Posterior vena cava (tissue), 2 donors: ENCODE data around the gene SLC44A4. TPM values are rescaled to one million over a fixed set of nuclear protein-coding genes. Genes with fewer than 3 reads are reported as not detected.
"Not testable (repeated sequence)": the region's sequence is repeated elsewhere in the genome, so short reads cannot be mapped to it uniquely, and the experiment has no call there.

Experiments used
- DNase-seq: peaks from one replicate; pipeline ENCODE4 v3.0.0-alpha.2; 2020; ENCODE audit warnings: low spot score
- intact Hi-C, 2 donors: fragments of 100-400 bp; cut with DNase I; formaldehyde crosslinking; loops; one replicate each; pipeline versions ENCODE4 v1.14.1 to v1.14.2; 2022 to 2023
- total RNA-seq, 2 donors: library from RNA; stranded (reverse); fragmentation: NEBNext Ultra II Directional; extraction: Animal tissue kit (Norgen Biotek cat#: 25700); gene quantifications; one replicate each; pipeline ENCODE4 v1.2.1, GENCODE V29; 2021
- donor health status: DM: yes; HTN: yes; CAD: no.
- donor health status: DM: yes; HTN: yes; CAD: no.

SLC44A4 gene
- total RNA-seq, 2 donors from 2014 or later, result 0.33 to 0.65 TPM

GRCh38 chr6:31884528-31885035, 5.8 kb upstream of the SLC44A4 start:
- DNase-seq, result no peak
- intact Hi-C loops, result no loop called here

GRCh38 chr6:31883676-31884075, 4.9 kb upstream of the SLC44A4 start:
- no peak for DNase-seq
- intact Hi-C loops, result no loop called here

GRCh38 chr6:31882344-31882743, 3.5 kb upstream of the SLC44A4 start:
- no peak for DNase-seq

GRCh38 chr6:31881136-31881859, 2.5 kb upstream of the SLC44A4 start:
- DNase-seq, result no peak
- intact Hi-C loops, result no loop called here

More at GRCh38 chr6:31882344-31882743, 3.5 kb upstream of the SLC44A4 start:
- intact Hi-C loops, result no loop called here

GRCh38 chr6:31880616-31881015, 1.8 kb upstream of the SLC44A4 start:
- intact Hi-C loops, result no loop called here

GRCh38 chr6:31879901-31880300, 1.1 kb upstream of the SLC44A4 start:
- no peak for DNase-seq
- intact Hi-C loops, result no loop called here

More at GRCh38 chr6:31880616-31881015, 1.8 kb upstream of the SLC44A4 start:
- DNase-seq, result no peak

GRCh38 chr6:31879143-31879542, 346 bp upstream of the SLC44A4 start:
- no peak for DNase-seq
- intact Hi-C loops, result no loop called here

- DNase-seq, result no peak
- intact Hi-C loops, result no loop called here
Measured at GRCh38 chr6:31878222-31878621, 575 bp downstream of the SLC44A4 start.

- intact Hi-C loops, result no loop called here
- DNase-seq, result no peak
Measured at GRCh38 chr6:31877651-31878161, 1.1 kb downstream of the SLC44A4 start.

GRCh38 chr6:31877125-31877650, 1.6 kb downstream of the SLC44A4 start:
- no peak for DNase-seq
- intact Hi-C loops, result no loop called here

GRCh38 chr6:31876357-31876756, 2.4 kb downstream of the SLC44A4 start:
- DNase-seq, result no peak
- intact Hi-C loops, result no loop called here

- intact Hi-C loops, result no loop called here
- DNase-seq, result no peak
Measured at GRCh38 chr6:31875877-31876276, 2.9 kb downstream of the SLC44A4 start.

GRCh38 chr6:31874836-31875572, 3.8 kb downstream of the SLC44A4 start:
- intact Hi-C loops, result no loop called here
- DNase-seq, result no peak

- intact Hi-C loops, result no loop called here
- DNase-seq, result no peak
Measured at GRCh38 chr6:31874084-31874670, 4.6 kb downstream of the SLC44A4 start.

- intact Hi-C loops, result no loop called here
Measured at GRCh38 chr6:31871046-31871659, 7.6 kb downstream of the SLC44A4 start.

GRCh38 chr6:31870385-31870921, 8.3 kb downstream of the SLC44A4 start:
- no peak for DNase-seq
- intact Hi-C loops, result loop anchor here in 1 of 2 donors (1.0 kb wide), 1 partner anchor 76 kb away; no protein-coding TSS in a partner anchor

More at GRCh38 chr6:31871046-31871659, 7.6 kb downstream of the SLC44A4 start:
- no peak for DNase-seq

GRCh38 chr6:31869343-31869742, 9.5 kb downstream of the SLC44A4 start:
- DNase-seq, result no peak
- intact Hi-C loops, result no loop called here

GRCh38 chr6:31868658-31868971, 10.2 kb downstream of the SLC44A4 start:
- DNase-seq, intact Hi-C loops: not testable (repeated sequence)
